Liver (tissue), 9 donors: Measurements from ENCODE around the gene INO80C. TPM values are rescaled to one million over a fixed set of nuclear protein-coding genes. Genes with fewer than 3 reads are reported as not detected.

Experiments
- DNase-seq: peaks from one replicate; pipeline ENCODE4 v3.0.0-alpha.2; 2017; ENCODE audit warnings: low spot score
- H3K27ac ChIP-seq, 2 donors: one replicate each; pipeline ENCODE4 v1.7.0; 2013; ENCODE audit warnings: inconsistent platforms in 2 of 2, low read length in 2 of 2, control low read depth in 1 of 2, low read depth in 1 of 2, mild to moderate bottlenecking in 1 of 2
- H3K27me3 ChIP-seq, 4 donors: one replicate each; pipeline versions ENCODE4 v1.6.1 to v1.7.0; 2013; ENCODE audit warnings: low read length in 3 of 4, inconsistent platforms in 1 of 4, mild to moderate bottlenecking in 1 of 4, moderate library complexity in 1 of 4; ENCODE audit not compliant: control insufficient read depth in 4 of 4, insufficient read depth in 4 of 4
- H3K36me3 ChIP-seq, 4 donors: one replicate each; pipeline versions ENCODE4 v1.6.1 to v1.7.0; 2013; ENCODE audit warnings: low read length in 3 of 4, mild to moderate bottlenecking in 3 of 4, low read depth in 1 of 4, moderate library complexity in 1 of 4; ENCODE audit not compliant: control insufficient read depth in 4 of 4, insufficient read depth in 3 of 4
- H3K4me1 ChIP-seq, 4 donors: one replicate each; pipeline versions ENCODE4 v1.6.1 to v1.7.0; 2013; ENCODE audit warnings: low read length in 3 of 4, mild to moderate bottlenecking in 3 of 4, moderate library complexity in 1 of 4; ENCODE audit not compliant: control insufficient read depth in 4 of 4, insufficient read depth in 4 of 4
- H3K4me3 ChIP-seq, 3 donors: one replicate each; pipeline versions ENCODE4 v1.6.1 to v1.7.0; 2013; ENCODE audit warnings: low read length in 3 of 3, control low read depth in 1 of 3, low read depth in 1 of 3, mild to moderate bottlenecking in 1 of 3
- H3K9ac ChIP-seq, 2 donors: one replicate each; pipeline ENCODE4 v1.7.0; 2013; ENCODE audit warnings: low read length in 2 of 2, mild to moderate bottlenecking in 2 of 2, moderate library complexity in 2 of 2, control low read depth in 1 of 2, low read depth in 1 of 2
- H3K9me3 ChIP-seq, 4 donors: one replicate each; pipeline versions ENCODE4 v1.6.1 to v1.7.0; 2013; ENCODE audit warnings: low read length in 3 of 4; ENCODE audit not compliant: control insufficient read depth in 4 of 4
- CTCF ChIP-seq: fragments of 150-350 bp; IDR thresholded peaks from 2 replicates; pipeline ENCODE4 v1.5.1; 2017; ENCODE audit warnings: improper control_type of control experiment, low read depth, low read length; ENCODE audit not compliant: missing input control
- EGR1 ChIP-seq, 2 donors: IDR thresholded peaks; 2 replicates each; pipeline ENCODE4 v1.6.1; 2016 to 2018; ENCODE audit warnings: antibody characterized with exemption in 2 of 2, low read depth in 2 of 2
- FOXA1 ChIP-seq: IDR thresholded peaks from 2 replicates; pipeline ENCODE4 v1.6.1; 2016; ENCODE audit warnings: antibody characterized with exemption
- FOXA2 ChIP-seq: IDR thresholded peaks from 2 replicates; pipeline ENCODE4 v1.6.1; 2016; ENCODE audit warnings: antibody characterized with exemption
- GABPA ChIP-seq, 2 donors: IDR thresholded peaks in 1 of 2; conservative IDR thresholded peaks in 1 of 2; 2 replicates each; pipeline ENCODE4 v1.6.1; 2016; ENCODE audit warnings: antibody characterized with exemption in 2 of 2, mild to moderate bottlenecking in 1 of 2, moderate library complexity in 1 of 2
- HNF4A ChIP-seq, 2 donors: conservative IDR thresholded peaks; 2 replicates each; pipeline ENCODE4 v1.6.1; 2016; ENCODE audit warnings: antibody characterized with exemption in 2 of 2, mild to moderate bottlenecking in 2 of 2
- HNF4G ChIP-seq: IDR thresholded peaks from 2 replicates; pipeline ENCODE4 v1.6.1; 2016; ENCODE audit warnings: antibody characterized with exemption
- JUND ChIP-seq, 2 donors: IDR thresholded peaks; 2 replicates each; pipeline ENCODE4 v1.6.1; 2016; ENCODE audit warnings: antibody characterized with exemption in 2 of 2
- MAX ChIP-seq: IDR thresholded peaks from 2 replicates; pipeline ENCODE4 v1.6.1; 2016; ENCODE audit warnings: antibody characterized with exemption
- NR2F2 ChIP-seq: IDR thresholded peaks from 2 replicates; pipeline ENCODE4 v1.6.1; 2016; ENCODE audit warnings: antibody characterized with exemption
- RAD21 ChIP-seq, 2 donors: IDR thresholded peaks; 2 replicates each; pipeline ENCODE4 v1.6.1; 2016; ENCODE audit warnings: antibody characterized with exemption in 2 of 2, mild to moderate bottlenecking in 2 of 2
- REST ChIP-seq: IDR thresholded peaks from 2 replicates; pipeline ENCODE4 v1.6.1; 2016; ENCODE audit warnings: antibody characterized with exemption, mild to moderate bottlenecking
- SP1 ChIP-seq: IDR thresholded peaks from 2 replicates; pipeline ENCODE4 v1.6.1; 2018; ENCODE audit warnings: antibody characterized with exemption, mild to moderate bottlenecking
- ZBTB33 ChIP-seq: IDR thresholded peaks from 2 replicates; pipeline ENCODE4 v1.6.1; 2016; ENCODE audit warnings: antibody characterized with exemption
- WGBS: extraction: QIAGEN DNeasy Blood & Tissue Kit; methylation state at CpG from one replicate; pipeline ENCODE4 v1.1.7; 2013; 5-methylcytosine and 5-hydroxymethylcytosine counted together
- polyA plus RNA-seq, 2 donors: library from polyadenylated mRNA; stranded (reverse) in 1 of 2; unstranded in 1 of 2; fragments of 200-250 nt in 1 of 2; fragments of >200 nt in 1 of 2; fragmentation: Nextera tagmentation in 1 of 2; extraction: Ambion mirVana in 1 of 2; gene quantifications; one replicate each; pipeline versions ENCODE4 v1.2.1 to v1.2.3, GENCODE V29; 2013 to 2015
- total RNA-seq, 2 donors: library from RNA; depleted of rRNA; stranded (reverse); fragments of >200 nt; gene quantifications; one replicate each; pipeline ENCODE4 v1.2.3, GENCODE V29; 2014
- TF ChIP-seq, protein P1 (sequence below): IDR thresholded peaks from 2 replicates; pipeline ENCODE4 v1.6.1; 2016; ENCODE audit warnings: antibody characterized with exemption
- donor health status: healthy.
- donor health status: healthy.
- donor health status: healthy.
- donor health status: healthy.
- donor health status: healthy.

INO80C gene
- total and polyA plus RNA-seq, 4 donors: 4.6 to 13.4 (median 10.5) TPM

- TF ChIP-seq CTCF (no peak), FOXA1 (no peak), HNF4A (conservative IDR thresholded peaks at IDR 0.05) (no peak)
Observed at GRCh38 chr18:35451032-35451431, 46.7 kb downstream of the INO80C start (continued).

- Histone ChIP-seq H3K27me3 (no peaks in the 10 kb centered on the region), H3K4me3 (no peak overlapping the region), H3K36me3 (no peaks in the 10 kb centered on the region), H3K4me1 (no peaks in the 10 kb centered on the region), H3K9ac (no peak overlapping the region), H3K9me3 (no peaks in the 10 kb centered on the region), H3K27ac (no peak overlapping the region)
- TF ChIP-seq JUND (IDR thresholded peaks at IDR 0.05) (no peak), HNF4A (conservative IDR thresholded peaks at IDR 0.05) (no peak), RAD21 (IDR thresholded peaks at IDR 0.05) (no peak), HNF4G (no peak), FOXA2 (no peak), EGR1 (IDR thresholded peaks at IDR 0.05; ENCODE audit: low read depth in 2 of 2) (no peak), NR2F2 (no peak), MAX (no peak), CTCF (no peak), FOXA1 (no peak), SP1 (no peak), GABPA (IDR thresholded peaks at IDR 0.05 in 1 of 2, conservative IDR thresholded peaks at IDR 0.05 in 1 of 2) (no peak), ZBTB33 (no peak), REST (no peak)
- TF ChIP-seq, protein P1, sequence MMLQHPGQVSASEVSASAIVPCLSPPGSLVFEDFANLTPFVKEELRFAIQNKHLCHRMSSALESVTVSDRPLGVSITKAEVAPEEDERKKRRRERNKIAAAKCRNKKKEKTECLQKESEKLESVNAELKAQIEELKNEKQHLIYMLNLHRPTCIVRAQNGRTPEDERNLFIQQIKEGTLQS: no peak
- no peak for DNase-seq
- 93% methylated on average over 6 of the region's 6 CpGs for WGBS
Observed at GRCh38 chr18:35444636-35445035, 53.1 kb downstream of the INO80C start.
